ENCODE results near the gene USP5.
"Not testable (repeated sequence)": the region's sequence is repeated elsewhere in the genome, so short reads cannot be mapped to it uniquely, and the experiment has no call there.

USP5 gene

GRCh38 chr12:6890789-6891645 is 39.1 kb downstream of the USP5 start:
- peak; percentile 99 for DNase-seq

DNA sequence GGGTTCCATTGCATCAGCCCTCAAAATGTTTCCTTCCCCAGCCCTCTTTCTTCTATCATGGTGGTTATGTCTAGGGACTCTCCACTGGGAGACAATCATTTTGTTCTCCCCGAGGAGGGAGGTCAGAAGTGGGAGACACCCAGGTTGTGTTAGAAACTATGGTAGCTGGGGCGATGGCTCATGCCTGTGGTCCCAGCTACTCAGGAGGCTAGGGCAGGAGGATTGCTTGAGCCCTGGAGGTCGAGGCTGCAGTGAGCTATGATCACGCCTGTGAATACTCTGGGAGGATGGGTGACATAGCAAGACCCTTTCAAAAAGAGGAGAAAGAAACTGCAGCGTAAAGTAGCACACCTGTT is 39.7 kb downstream of the USP5 start:
- peak; percentile 42 for DNase-seq

DNA sequence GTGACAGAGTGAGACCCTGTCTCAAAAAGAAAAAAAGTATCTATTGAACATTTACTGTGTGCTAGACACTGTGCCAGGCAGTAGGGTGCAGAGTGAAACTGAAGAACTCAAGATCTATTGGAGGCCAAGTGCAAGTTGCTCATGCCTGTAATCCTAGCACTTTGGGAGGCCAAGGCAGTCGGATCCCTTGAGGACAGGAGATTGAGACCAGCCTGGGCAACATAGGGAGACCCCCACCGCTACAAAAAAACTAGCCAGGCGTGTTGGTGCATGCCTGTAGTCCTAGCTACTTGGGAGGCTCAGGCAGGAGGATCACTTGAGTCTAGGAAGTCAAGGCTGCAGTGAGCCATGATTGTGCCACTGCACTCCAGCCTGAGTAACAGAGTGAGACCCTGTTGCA is 40.7 kb downstream of the USP5 start:
- DNase-seq = not testable (repeated sequence)

- no peak for DNase-seq
Observed at GRCh38 chr12:6894321-6894720, 42.4 kb downstream of the USP5 start.

DNA sequence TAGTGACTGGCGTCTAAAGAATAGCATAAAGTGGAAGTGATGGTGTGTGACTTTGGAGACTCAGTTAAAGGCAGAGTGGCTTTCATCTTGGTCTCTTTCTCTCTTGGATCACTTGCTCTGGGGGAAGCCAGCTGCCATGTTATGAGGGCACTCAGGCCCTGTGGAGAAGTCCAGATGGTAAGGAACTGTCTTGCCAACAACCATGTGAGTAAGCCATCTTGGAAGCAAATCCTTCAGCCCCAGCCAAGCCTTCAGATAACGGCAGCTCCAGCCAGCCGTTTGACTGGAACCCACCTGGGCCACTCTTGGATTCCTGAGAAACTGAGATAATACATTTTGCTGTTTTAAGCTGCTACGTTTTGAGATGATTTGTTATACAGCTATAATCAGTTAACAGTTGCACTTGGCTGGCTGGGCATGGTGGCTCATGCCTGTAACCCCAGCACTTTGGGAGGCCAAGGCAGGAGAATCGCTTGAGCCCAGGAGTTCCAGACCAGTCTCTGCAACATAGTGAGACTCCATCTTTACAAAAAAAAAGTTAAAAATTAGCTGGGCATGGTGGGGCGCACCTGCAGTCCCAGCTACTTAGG is 45.0 kb downstream of the USP5 start:
- DNase-seq = no peak

GRCh38 chr12:6899427-6899826 is 47.5 kb downstream of the USP5 start:
- DNase-seq = no peak

DNA sequence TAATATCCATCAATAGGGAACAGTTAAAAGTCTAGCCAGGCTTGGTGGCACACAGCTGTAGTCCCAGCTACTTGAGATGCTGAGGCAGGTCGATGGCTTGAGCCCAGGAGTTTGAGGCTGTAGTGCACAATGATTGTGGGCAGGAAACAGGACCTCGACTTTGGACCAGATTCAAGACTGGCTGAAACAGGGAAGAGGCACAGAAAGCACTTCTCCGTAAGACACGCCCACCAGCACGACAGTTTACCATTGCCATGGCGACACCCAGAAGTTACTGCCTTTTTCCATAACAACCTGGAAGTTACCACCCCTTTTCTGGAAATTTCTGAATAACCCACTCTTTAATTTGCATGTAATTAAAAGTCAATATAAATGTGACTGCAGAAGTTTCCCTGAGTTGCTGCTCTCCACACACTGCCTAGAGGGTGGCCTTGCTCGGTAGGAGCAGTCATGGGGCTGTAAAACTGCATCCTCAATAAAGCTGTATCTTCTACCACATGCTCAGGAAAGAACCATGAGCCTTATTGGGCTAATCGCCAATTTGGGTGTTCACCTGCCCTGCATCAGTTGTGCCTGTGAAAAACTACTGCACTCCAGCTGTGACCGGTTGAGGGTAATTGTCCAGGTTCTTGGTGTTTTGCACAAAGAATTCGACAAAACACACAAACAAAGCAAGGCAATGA is 48.0 kb downstream of the USP5 start:
- peak; percentile 83 for DNase-seq

- no peak for DNase-seq
Observed at GRCh38 chr12:6902448-6902847, 50.5 kb downstream of the USP5 start.

DNA sequence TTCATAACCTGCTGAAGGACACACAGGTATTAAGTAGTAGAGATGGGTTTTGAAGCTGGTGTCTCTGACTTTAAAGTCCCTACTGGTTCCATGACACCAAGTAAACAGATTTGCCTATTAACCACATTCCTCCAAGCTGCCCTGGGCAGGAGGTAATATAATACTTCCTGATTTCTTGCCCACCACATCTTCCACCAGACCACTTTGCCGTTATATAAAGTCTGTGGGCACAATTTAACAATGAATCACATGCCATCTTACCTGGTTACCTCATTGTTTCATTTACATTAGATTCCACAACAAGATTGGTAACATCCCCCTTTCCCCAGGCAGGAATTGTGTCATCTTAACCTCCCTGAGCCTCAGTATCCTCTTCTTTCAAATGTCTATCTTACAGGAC is 51.8 kb downstream of the USP5 start:
- no peak for DNase-seq

- peak; percentile 100 for DNase-seq
Observed at GRCh38 chr12:6904280-6905276, 52.6 kb downstream of the USP5 start, which contains the start of gene LRRC23. LRRC23 (plus strand) TSS chr12:6904822; CDS start chr12:6905634, 812 bp downstream.

GRCh38 chr12:6905414-6906040 is 53.6 kb downstream of the USP5 start:
- DNase-seq = no peak

DNA sequence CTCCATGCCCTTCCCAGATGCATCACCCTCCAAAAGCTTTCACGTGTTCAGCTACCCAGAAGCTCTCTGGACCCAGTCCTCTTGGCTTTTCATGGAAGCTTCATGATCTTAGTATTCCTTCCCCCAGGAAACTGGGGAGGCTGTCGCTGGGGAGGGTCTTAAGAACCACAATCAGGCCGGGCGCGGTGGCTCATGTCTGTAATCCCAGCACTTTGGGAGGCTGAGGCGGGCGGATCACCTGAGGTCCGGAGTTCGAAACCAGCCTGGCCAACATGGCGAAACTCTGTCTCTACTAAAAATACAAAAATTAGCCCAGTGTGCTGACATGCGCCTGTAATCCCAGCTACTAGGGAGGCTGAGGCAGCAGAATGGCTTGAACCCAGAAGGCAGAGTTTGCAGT is 56.2 kb downstream of the USP5 start:
- not testable (repeated sequence) for DNase-seq

DNA sequence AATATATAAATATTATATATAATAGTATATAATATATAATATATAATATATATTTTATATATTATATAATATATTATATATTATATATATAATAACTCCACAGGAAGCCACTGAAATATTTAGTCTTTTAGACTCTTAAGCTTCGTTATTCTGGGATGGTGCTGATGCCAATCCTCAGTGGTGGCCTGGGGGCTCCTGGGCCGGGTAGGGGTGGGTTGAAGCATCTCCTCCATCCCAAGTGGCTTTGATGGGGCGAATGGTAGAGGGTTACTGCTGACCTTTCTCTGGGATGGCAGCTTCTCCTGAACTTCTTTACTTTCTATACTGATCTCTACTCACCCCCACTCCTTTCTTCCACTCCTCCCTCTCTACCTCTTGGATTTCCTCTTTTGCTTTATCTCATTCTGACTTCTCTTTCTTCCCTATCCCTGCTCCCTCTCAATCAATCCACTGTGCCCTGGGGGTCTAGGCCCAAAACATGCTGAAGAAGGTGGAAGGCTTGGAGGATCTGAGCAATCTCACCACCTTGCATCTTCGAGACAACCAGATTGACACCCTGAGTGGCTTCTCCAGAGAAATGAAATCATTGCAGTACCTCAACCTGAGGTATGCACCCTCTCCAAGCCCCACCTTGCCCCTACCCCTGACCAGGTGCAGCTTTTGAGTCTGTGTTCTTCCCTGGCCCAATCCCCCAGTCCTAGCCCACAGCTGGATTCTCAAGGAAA is 57.6 kb downstream of the USP5 start:
- no peak for DNase-seq

- no peak for DNase-seq
Observed at GRCh38 chr12:6912164-6912935, 60.4 kb downstream of the USP5 start.

DNA sequence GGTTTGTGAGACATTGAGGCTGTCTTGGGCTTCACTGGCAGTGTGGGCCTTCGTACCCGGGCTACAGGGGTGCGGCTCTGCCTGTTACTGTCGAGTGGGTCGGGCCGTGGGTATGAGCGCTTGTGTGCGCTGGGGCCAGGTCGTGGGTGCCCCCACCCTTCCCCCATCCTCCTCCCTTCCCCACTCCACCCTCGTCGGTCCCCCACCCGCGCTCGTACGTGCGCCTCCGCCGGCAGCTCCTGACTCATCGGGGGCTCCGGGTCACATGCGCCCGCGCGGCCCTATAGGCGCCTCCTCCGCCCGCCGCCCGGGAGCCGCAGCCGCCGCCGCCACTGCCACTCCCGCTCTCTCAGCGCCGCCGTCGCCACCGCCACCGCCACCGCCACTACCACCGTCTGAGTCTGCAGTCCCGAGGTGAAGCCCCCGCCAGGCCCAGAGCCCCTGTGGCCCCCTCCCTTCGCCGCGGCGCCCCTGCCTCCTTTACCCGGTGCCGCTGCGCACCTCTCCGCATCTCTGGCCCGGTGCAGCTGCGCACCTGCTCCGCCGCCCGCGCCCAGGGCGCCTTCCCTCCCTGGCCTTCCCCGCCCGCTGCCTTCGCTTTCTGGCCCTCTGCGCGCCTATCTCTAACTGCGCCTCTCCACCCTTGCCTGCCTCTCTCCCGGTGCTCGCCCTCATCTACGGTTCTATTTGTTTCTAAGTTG is 62.4 kb downstream of the USP5 start, which contains the start of gene ENO2:
Gene ENO2, plus strand, starts transcription at position 335 of the 701 bp plus-strand sequence. CDS start 1,253 bp downstream, outside the sequence.
- peak; percentile 86 for DNase-seq

- DNase-seq = peak; percentile 60
Observed at GRCh38 chr12:6914947-6915788, 63.2 kb downstream of the USP5 start.

GRCh38 chr12:6915789-6916285 is 63.9 kb downstream of the USP5 start:
- DNase-seq = no peak
